Esophagus squamous epithelium (tissue), 5 donors: ENCODE data around the gene ALOX5. TPM values are rescaled to one million over a fixed set of nuclear protein-coding genes. Genes with fewer than 3 reads are reported as not detected.
A peak's percentile ranks its signal among the peaks of the same experiment; 100 is the strongest.

Experiments
- DNase-seq: peaks from one replicate; lab custom pipeline; 2025; lab: John Stamatoyannopoulos, UW
- H3K27ac ChIP-seq, 4 donors: fragments of 200-600 bp; sonication (generic); one replicate each; pipeline ENCODE4 v1.5.1; 2016 to 2019; ENCODE audit warnings: mild to moderate bottlenecking in 1 of 4
- H3K27me3 ChIP-seq, 4 donors: fragments of 200-600 bp; sonication (generic); 1 replicate in 3 of 4; 2 replicates in 1 of 4; pipeline versions ENCODE4 v1.5.1 to v1.6.0; 2017 to 2021; ENCODE audit warnings: antibody characterized with exemption in 1 of 4
- H3K36me3 ChIP-seq, 3 donors: fragments of 200-600 bp; sonication (generic); one replicate each; pipeline ENCODE4 v1.5.1; 2016 to 2019
- H3K4me1 ChIP-seq, 3 donors: fragments of 200-600 bp; sonication (generic); one replicate each; pipeline ENCODE4 v1.5.1; 2017 to 2019
- H3K4me3 ChIP-seq, 4 donors: fragments of 200-600 bp; sonication (generic); 1 replicate in 3 of 4; 2 replicates in 1 of 4; pipeline ENCODE4 v1.5.1; 2016 to 2019; ENCODE audit warnings: mild to moderate bottlenecking in 2 of 4, moderate library complexity in 1 of 4
- H3K9me3 ChIP-seq, 3 donors: fragments of 200-600 bp; sonication (generic); one replicate each; pipeline ENCODE4 v1.5.1; 2016 to 2019
- CTCF ChIP-seq, 6 experiments: fragments of 450-650 bp in 4 of 6; fragments of 200-600 bp in 2 of 6; sonication (generic) in 2 of 6; IDR thresholded peaks; one replicate each; pipeline ENCODE4 v1.5.1; 2016 to 2019; ENCODE audit warnings: antibody characterized with exemption in 6 of 6, mild to moderate bottlenecking in 4 of 6, moderate library complexity in 4 of 6
- POLR2A ChIP-seq, 4 donors: fragments of 450-650 bp; IDR thresholded peaks; one replicate each; pipeline ENCODE4 v1.6.1; 2017; ENCODE audit warnings: antibody characterized with exemption in 4 of 4, mild to moderate bottlenecking in 4 of 4, moderate library complexity in 3 of 4
- WGBS, 2 donors: methylation state at CpG; one replicate each; pipeline ENCODE4 v1.1.5; 2018; 5-methylcytosine and 5-hydroxymethylcytosine counted together
- intact Hi-C: fragments of 100-400 bp; cut with DNase I; formaldehyde crosslinking; loops from one replicate; pipeline ENCODE4 v1.15.0; 2022
- total RNA-seq, 4 donors: library from RNA; depleted of rRNA; stranded (reverse); fragments of >200 nt; gene quantifications; one replicate each; pipeline ENCODE4 v1.1.0, GENCODE V29; 2016
- donor health status: DM: yes; HTN: yes; CAD: no.

ALOX5 gene
- total RNA-seq, 4 donors from 2014 or later, result 10.6 to 40.4 (median 16.9) TPM

DNA sequence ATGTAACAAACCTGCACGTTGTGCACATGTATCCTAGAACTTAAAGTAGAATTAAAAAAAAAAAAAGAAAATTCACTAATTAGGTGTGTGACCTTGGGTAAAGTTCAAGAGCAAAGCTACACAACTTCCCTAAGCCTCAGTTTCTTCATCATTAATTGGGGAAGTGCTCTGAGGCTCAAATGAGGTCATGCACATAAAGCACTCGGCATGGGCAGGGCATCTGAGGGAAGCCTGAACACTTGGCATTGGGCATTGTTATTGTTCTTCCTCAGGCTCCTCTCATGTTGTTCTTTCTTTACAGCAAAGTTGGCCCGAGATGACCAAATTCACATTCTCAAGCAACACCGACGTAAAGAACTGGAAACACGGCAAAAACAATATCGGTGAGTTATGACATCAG is 21.5 kb downstream of the ALOX5 start:
- Histone ChIP-seq H3K36me3 (no peaks in the 10 kb centered on the region), H3K4me1 (no peaks in the 10 kb centered on the region), H3K4me3 (no peak overlapping the region), H3K9me3 (no peaks in the 10 kb centered on the region), H3K27ac (no peak overlapping the region), H3K27me3 (no peaks in the 10 kb centered on the region)
- intact Hi-C loops, result no loop called here
- DNase-seq, result no peak
- TF ChIP-seq CTCF (IDR thresholded peaks at IDR 0.05), result no peak
- no peak for TF ChIP-seq POLR2A (IDR thresholded peaks at IDR 0.05)
- 91 to 95% methylated on average over 7 of the region's 7 CpGs for WGBS, 2 donors

- no peak for DNase-seq
- Histone ChIP-seq H3K9me3 (no peaks in the 10 kb centered on the region), H3K4me3 (no peak overlapping the region), H3K27me3 (peaks cover 0 to 7% (median 0%) of the 10 kb centered on the region in 4 donors), H3K4me1 (no peaks in the 10 kb centered on the region), H3K36me3 (no peaks in the 10 kb centered on the region), H3K27ac (no peak overlapping the region)
- WGBS, 2 donors, result 48 to 56% methylated on average over 1 of the region's 1 CpG
- TF ChIP-seq POLR2A (IDR thresholded peaks at IDR 0.05) (no peak), CTCF (IDR thresholded peaks at IDR 0.05) (no peak)
- intact Hi-C loops, result no loop called here
Measured at GRCh38 chr10:45398595-45398994, 24.6 kb downstream of the ALOX5 start.

DNA sequence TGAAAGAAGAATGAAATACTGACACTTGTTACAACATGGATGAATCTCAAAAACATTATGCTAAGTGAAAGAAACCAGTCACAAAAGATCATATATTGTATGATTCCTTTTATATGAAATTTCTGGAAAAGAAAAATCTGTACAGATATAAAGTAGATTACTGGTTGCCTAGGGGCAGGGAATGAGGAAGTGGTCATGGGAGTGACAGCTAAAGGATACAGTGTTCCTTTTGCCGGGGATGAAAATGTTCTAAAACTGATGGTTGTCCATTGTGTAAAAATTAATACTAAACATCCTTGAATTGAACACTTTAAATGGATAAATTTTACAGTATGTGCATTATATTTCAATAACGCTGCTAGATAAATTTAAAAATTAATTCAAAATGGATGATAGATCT is 25.1 kb downstream of the ALOX5 start:
- Histone ChIP-seq H3K27ac (no peak overlapping the region), H3K27me3 (peaks cover 0 to 7% (median 0%) of the 10 kb centered on the region in 4 donors), H3K4me3 (no peak overlapping the region), H3K4me1 (no peaks in the 10 kb centered on the region), H3K9me3 (no peaks in the 10 kb centered on the region), H3K36me3 (no peaks in the 10 kb centered on the region)
- intact Hi-C loops, result no loop called here
- TF ChIP-seq POLR2A (IDR thresholded peaks at IDR 0.05), result no peak
- TF ChIP-seq CTCF (IDR thresholded peaks at IDR 0.05), result no peak
- 69 to 77% methylated on average over 2 of the region's 2 CpGs for WGBS, 2 donors
- no peak for DNase-seq

GRCh38 chr10:45403151-45403550 is 29.1 kb downstream of the ALOX5 start:
- no peak for DNase-seq
- peaks cover 0 to 7% (median 0%) of the 10 kb centered on the region in 4 donors for H3K27me3 ChIP-seq
- H3K9me3 ChIP-seq, result no peaks in the 10 kb centered on the region
- no peak for TF ChIP-seq POLR2A (IDR thresholded peaks at IDR 0.05)
- TF ChIP-seq CTCF (IDR thresholded peaks at IDR 0.05), result no peak
- H3K36me3 ChIP-seq, result no peaks in the 10 kb centered on the region
- intact Hi-C loops, result no loop called here
- WGBS, 2 donors, result 61 to 71% methylated on average over 8 of the region's 8 CpGs
- H3K27ac ChIP-seq, result no peak overlapping the region
- H3K4me3 ChIP-seq, result no peak overlapping the region
- no peaks in the 10 kb centered on the region for H3K4me1 ChIP-seq

- Histone ChIP-seq H3K36me3 (no peaks in the 10 kb centered on the region), H3K27ac (peak overlapping the region in 2 of 4 donors; percentile 33 to 39)
- intact Hi-C loops, result no loop called here
Measured at GRCh38 chr10:45404087-45404769, 30.2 kb downstream of the ALOX5 start.

More at GRCh38 chr10:45404087-45404769, 30.2 kb downstream of the ALOX5 start:
- no peak overlapping the region for H3K4me3 ChIP-seq
- H3K9me3 ChIP-seq, result no peaks in the 10 kb centered on the region
- TF ChIP-seq POLR2A (IDR thresholded peaks at IDR 0.05), result no peak
- 59 to 71% methylated on average over 9 to 10 of the region's 10 CpGs for WGBS, 2 donors
- H3K27me3 ChIP-seq, result peaks cover 0 to 11% (median 0%) of the 10 kb centered on the region in 4 donors
- H3K4me1 ChIP-seq, result no peaks in the 10 kb centered on the region
- DNase-seq, result no peak
